GM12878 (cell line): ENCODE data around the gene RPS23. TPM values are rescaled to one million over a fixed set of nuclear protein-coding genes. Genes with fewer than 3 reads are reported as not detected.

ENCODE experiments used
- ATAC-seq: fragments of 200-7000 bp; cut with Tn5 transposase; 3 replicates; pipeline ENCODE4 v1.9.1; 2020; ENCODE audit warnings: mild to moderate bottlenecking, moderate library complexity
- BruUV-seq: library from RNA; stranded (reverse); fragments of 400-500 nt; replicated peaks from 2 replicates; lab custom pipeline; 2021; lab: Mats Ljungman, UMichigan
- CTCF ChIA-PET: fragments of 300-600 bp; sonication (Branson Sonifier 250); formaldehyde crosslinking; extraction: SDS; loops from one replicate; lab custom pipeline; 2021; ENCODE audit warnings: inconsistent platforms; lab: Yijun Ruan, JAX
- POLR2A ChIA-PET: fragments of 350-600 bp; formaldehyde crosslinking; extraction: SDS; loops from one replicate; lab custom pipeline; 2021; ENCODE audit warnings: inconsistent platforms; lab: Charles Lee
- RAD21 ChIA-PET: fragments of 300-600 bp; sonication (Branson Sonifier 250); formaldehyde crosslinking; loops from one replicate; lab custom pipeline; 2023; ENCODE audit warnings: antibody characterized with exemption; ENCODE audit not compliant: unreplicated experiment; lab: Charles Lee
- SMC1A ChIA-PET: fragments of 300-600 bp; sonication (Branson Sonifier 250); formaldehyde crosslinking; loops from one replicate; lab custom pipeline; 2023; ENCODE audit not compliant: unreplicated experiment, uncharacterized antibody; lab: Charles Lee
- DNase-seq: peaks from one replicate; pipeline ENCODE4 v3.0.0-alpha.2; 2011; ENCODE audit warnings: low read depth, low spot score
- FAIRE-seq: peaks from 3 replicates; lab custom pipeline; 2011; peaks lifted over from hg19 to GRCh38; lab: Jason Lieb, UNC
- H2AFZ ChIP-seq: 2 replicates; pipeline ENCODE4 v1.6.0; 2011; ENCODE audit warnings: low read depth, low read length, control low read depth; ENCODE audit not compliant: control insufficient read depth
- H3K27ac ChIP-seq: 2 replicates; pipeline ENCODE4 v1.5.1; 2011; ENCODE audit warnings: control low read depth; ENCODE audit not compliant: control insufficient read depth, insufficient read depth
- H3K27me3 ChIP-seq, 2 experiments: replicated peaks in 1 of 2; 2 replicates each; pipeline versions ENCODE4 v1.6.0 to v1.6.1; 2011; ENCODE audit warnings: low read length in 1 of 2; ENCODE audit not compliant: control insufficient read depth in 2 of 2, insufficient read depth in 2 of 2
- H3K36me3 ChIP-seq, 2 experiments: 2 replicates each; pipeline ENCODE4 v1.5.1; 2011; ENCODE audit warnings: low read length in 1 of 2; ENCODE audit not compliant: control insufficient read depth in 2 of 2, insufficient read depth in 2 of 2
- H3K4me1 ChIP-seq: 2 replicates; pipeline ENCODE4 v1.6.1; 2011; ENCODE audit warnings: mild to moderate bottlenecking, low read length, moderate library complexity, mixed read lengths; ENCODE audit not compliant: control insufficient read depth, insufficient read depth
- H3K4me2 ChIP-seq: 2 replicates; pipeline ENCODE4 v1.6.0; 2011; ENCODE audit warnings: control low read depth; ENCODE audit not compliant: control insufficient read depth, insufficient read depth
- H3K4me3 ChIP-seq: fragments of 200-600 bp; sonication (generic); 2 replicates; pipeline ENCODE4 v1.5.1; 2016
- H3K79me2 ChIP-seq: 2 replicates; pipeline ENCODE4 v1.6.0; 2011; ENCODE audit warnings: low read length; ENCODE audit not compliant: control insufficient read depth, insufficient read depth
- H3K9ac ChIP-seq: 2 replicates; pipeline ENCODE4 v1.8.0; 2011; ENCODE audit warnings: low read length, control low read depth, mixed read lengths; ENCODE audit not compliant: control insufficient read depth, insufficient read depth
- H3K9me3 ChIP-seq: replicated peaks from 3 replicates; pipeline ENCODE4 v1.5.1; 2011; ENCODE audit warnings: mild to moderate bottlenecking, low read length; ENCODE audit not compliant: control insufficient read depth, insufficient read depth
- H4K20me1 ChIP-seq: 2 replicates; pipeline ENCODE4 v1.6.0; 2011; ENCODE audit not compliant: control insufficient read depth, insufficient read depth
- ATF2 ChIP-seq: IDR thresholded peaks from 2 replicates; pipeline ENCODE4 v1.6.1; 2012; ENCODE audit warnings: low read length, inconsistent platforms
- CHD2 ChIP-seq: IDR thresholded peaks from 2 replicates; pipeline ENCODE4 v1.6.1; 2011; ENCODE audit warnings: low read depth, low read length, improper control_type of control experiment, borderline replicate concordance
- DPF2 ChIP-seq: fragments of 450-650 bp; IDR thresholded peaks from 2 replicates; pipeline ENCODE4 v1.6.1; 2017; ENCODE audit warnings: mild to moderate bottlenecking
- IKZF2 ChIP-seq, 2 experiments: fragments of 450-650 bp; IDR thresholded peaks; 2 replicates each; pipeline ENCODE4 v1.6.1; 2017; ENCODE audit warnings: mild to moderate bottlenecking in 2 of 2, moderate library complexity in 2 of 2
- KAT2A ChIP-seq: conservative IDR thresholded peaks from 2 replicates; pipeline ENCODE4 v1.6.1; 2011; ENCODE audit warnings: low read depth, low read length; ENCODE audit not compliant: control insufficient read depth
- POLR2AphosphoS2 ChIP-seq: IDR thresholded peaks from 2 replicates; pipeline ENCODE4 v1.6.1; 2011; ENCODE audit warnings: low read depth, mild to moderate bottlenecking, low read length, improper control_type of control experiment, moderate library complexity
- PRDM15 ChIP-seq: fragments of 450-650 bp; formaldehyde crosslinking; IDR thresholded peaks from 2 replicates; pipeline ENCODE4 v1.4.0; 2020; ENCODE audit warnings: mild to moderate bottlenecking, moderate library complexity
- ZBED1 ChIP-seq: IDR thresholded peaks from 2 replicates; pipeline ENCODE4 v1.6.1; 2016; ENCODE audit warnings: borderline replicate concordance
- ZBTB4 ChIP-seq: fragments of 450-650 bp; formaldehyde crosslinking; IDR thresholded peaks from 2 replicates; pipeline ENCODE4 v1.4.0; 2022; ENCODE audit warnings: mild to moderate bottlenecking, moderate library complexity
- ZNF207 ChIP-seq: fragments of 450-650 bp; IDR thresholded peaks from 2 replicates; pipeline ENCODE4 v1.6.1; 2014; ENCODE audit warnings: antibody characterized with exemption, mild to moderate bottlenecking, borderline replicate concordance
- WGBS: methylation state at CpG from one replicate; pipeline ENCODE4 v1.1.6; 2016; ENCODE audit warnings: low lambda C conversion rate; ENCODE audit not compliant: insufficient replicate concordance, insufficient coverage; ENCODE audit errors: missing lambda C conversion rate; 5-methylcytosine and 5-hydroxymethylcytosine counted together
- in situ Hi-C: fragments of 300-500 bp; cut with MboI; formaldehyde crosslinking; loops from 9 replicates; pipeline ENCODE4 v1.14.3; 2018; ENCODE audit warnings: mixed read lengths
- intact Hi-C: fragments of 100-400 bp; cut with micrococcal nuclease; formaldehyde crosslinking; loops from one replicate; pipeline ENCODE4 v1.14.2; 2022; ENCODE audit not compliant: unreplicated experiment
- polyA plus RNA-seq, 11 experiments: library from polyadenylated mRNA; depleted of rRNA in 4 of 11; unstranded in 6 of 11; stranded (reverse) in 5 of 11; fragments of >200 nt; fragmentation: Nextera tagmentation in 4 of 11; fragmentation: Illumina TruSeq in 1 of 11; extraction: Ambion mirVana in 4 of 11; extraction: Trizol in 1 of 11; gene quantifications; 1 replicate in 1 of 11; 2 replicates in 10 of 11; pipeline versions ENCODE4 v1.2.1 to v1.2.3, GENCODE V29; 2011 to 2016; ENCODE audit warnings: inconsistent platforms in 2 of 11, missing spikeins in 2 of 11, low read depth in 1 of 11
- total RNA-seq, 4 experiments: library from RNA; depleted of rRNA in 3 of 4; stranded (reverse); fragments of >200 nt in 3 of 4; fragmentation: Illumina TruSeq in 1 of 4; extraction: Trizol in 1 of 4; gene quantifications; 2 replicates each; pipeline versions ENCODE4 v1.2.1 to v1.2.3, GENCODE V29; 2013 to 2021

The RPS23 gene
- total and polyA plus RNA-seq, 10 of the 15 experiments (the other 5 are each of a cell fraction or from before 2014, with no cell fraction given) = 2,489 to 8,145 (median 5,256) TPM

GRCh38 chr5:82325155-82325554, 47.0 kb upstream of the RPS23 start:
- no peak overlapping the region for H3K4me2 ChIP-seq
- H3K27ac ChIP-seq = no peak overlapping the region
- H3K79me2 ChIP-seq = no peaks in the 10 kb centered on the region
- no peak overlapping the region for H3K9ac ChIP-seq
- H4K20me1 ChIP-seq = no peaks in the 10 kb centered on the region
- no peak for FAIRE-seq
- POLR2A ChIA-PET = no interaction called here
- RAD21 ChIA-PET = no interaction called here
- CTCF ChIA-PET = no interaction called here
- TF ChIP-seq PRDM15 (CRISPR knock-in tag) = no peak
- TF ChIP-seq CHD2 = no peak
- H3K4me1 ChIP-seq = no peaks in the 10 kb centered on the region
- H3K27me3 ChIP-seq = no peaks in the 10 kb centered on the region
- no peak for DNase-seq
- no peak overlapping the region for H3K4me3 ChIP-seq
- intact Hi-C loops = no loop called here
- in situ Hi-C loops = no loop called here
- 63% methylated on average over 10 of the region's 10 CpGs for WGBS
- H2AFZ ChIP-seq = no peak overlapping the region
- ATAC-seq = no peak
- H3K9me3 ChIP-seq = no peaks in the 10 kb centered on the region
- SMC1A ChIA-PET = no interaction called here
- H3K36me3 ChIP-seq = no peaks in the 10 kb centered on the region
- BruUV-seq = no TSS peak

GRCh38 chr5:82320966-82321365, 42.8 kb upstream of the RPS23 start:
- POLR2A ChIA-PET = no interaction called here
- no peak overlapping the region for H3K9ac ChIP-seq
- no peak overlapping the region for H3K4me2 ChIP-seq
- FAIRE-seq (no peak), DNase-seq (no peak), ATAC-seq (no peak)
- intact Hi-C loops (no loop called here), in situ Hi-C loops (no loop called here)
- no peak overlapping the region for H2AFZ ChIP-seq
- H3K79me2 ChIP-seq = no peaks in the 10 kb centered on the region
- H3K4me1 ChIP-seq = no peaks in the 10 kb centered on the region
- H3K4me3 ChIP-seq = no peak overlapping the region
- BruUV-seq = no TSS peak
- CTCF ChIA-PET = no interaction called here
- 47% methylated on average over 2 of the region's 2 CpGs for WGBS
- no peaks in the 10 kb centered on the region for H3K27me3 ChIP-seq
- RAD21 ChIA-PET = no interaction called here
- no peaks in the 10 kb centered on the region for H3K36me3 ChIP-seq
- no peaks in the 10 kb centered on the region for H4K20me1 ChIP-seq
- H3K9me3 ChIP-seq = no peaks in the 10 kb centered on the region
- no peak overlapping the region for H3K27ac ChIP-seq
- SMC1A ChIA-PET = no interaction called here
- TF ChIP-seq KAT2A (no peak), IKZF2 (IDR thresholded peaks at IDR 0.05) (no peak), ZBTB4 (no peak), ZBED1 (no peak), DPF2 (no peak), ZNF207 (no peak), POLR2AphosphoS2 (no peak), ATF2 (no peak)
